Common myeloid progenitor, CD34-positive (primary cell): ENCODE measurements around the gene CD177.
"Not testable (repeated sequence)": the region's sequence is repeated elsewhere in the genome, so short reads cannot be mapped to it uniquely, and the experiment has no call there.

Experiments
- CTCF ChIA-PET: fragments of 350-600 bp; sonication (Branson Sonifier 250); formaldehyde crosslinking; loops from one replicate; lab custom pipeline; 2021; ENCODE audit warnings: antibody characterized with exemption; lab: Charles Lee
- POLR2A ChIA-PET: fragments of 350-600 bp; sonication (Branson Sonifier 250); formaldehyde crosslinking; loops from one replicate; lab custom pipeline; 2021; ENCODE audit warnings: antibody characterized with exemption; lab: Charles Lee
- DNase-seq, 3 donors: peaks; one replicate each; pipeline versions ENCODE4 v3.0.0 to v3.0.0-alpha.2; 2013
- H3K27ac ChIP-seq, 2 experiments: 1 replicate in 1 of 2; 2 replicates in 1 of 2; pipeline ENCODE4 v1.7.0; 2013; ENCODE audit warnings: inconsistent platforms in 2 of 2, low read length in 2 of 2, mild to moderate bottlenecking in 2 of 2, low read depth in 1 of 2, moderate library complexity in 1 of 2; ENCODE audit not compliant: severe bottlenecking in 2 of 2, insufficient read depth in 1 of 2, poor library complexity in 1 of 2
- H3K27me3 ChIP-seq, 5 experiments: replicated peaks in 2 of 5; 1 replicate in 3 of 5; 2 replicates in 2 of 5; pipeline versions ENCODE4 v1.6.1 to v1.7.0; 2013; ENCODE audit warnings: low read length in 4 of 5, mild to moderate bottlenecking in 2 of 5, moderate library complexity in 2 of 5, inconsistent platforms in 1 of 5; ENCODE audit not compliant: insufficient read depth in 5 of 5, control insufficient read depth in 4 of 5
- H3K36me3 ChIP-seq, 4 experiments: 1 replicate in 2 of 4; 2 replicates in 2 of 4; pipeline versions ENCODE4 v1.6.1 to v1.7.0; 2013; ENCODE audit warnings: low read length in 3 of 4, control low read depth in 1 of 4, mild to moderate bottlenecking in 1 of 4; ENCODE audit not compliant: control insufficient read depth in 4 of 4, insufficient read depth in 4 of 4
- H3K4me1 ChIP-seq, 4 experiments: 1 replicate in 3 of 4; 2 replicates in 1 of 4; pipeline versions ENCODE4 v1.6.1 to v1.7.1; 2013; ENCODE audit warnings: low read length in 3 of 4, mild to moderate bottlenecking in 3 of 4, control low read depth in 1 of 4, inconsistent platforms in 1 of 4, moderate library complexity in 1 of 4; ENCODE audit not compliant: control insufficient read depth in 4 of 4, insufficient read depth in 4 of 4; ENCODE audit errors: control extremely low read depth in 1 of 4
- H3K4me3 ChIP-seq, 7 experiments: 1 replicate in 4 of 7; 2 replicates in 3 of 7; pipeline versions ENCODE4 v1.5.1 to v1.7.0; 2013; ENCODE audit warnings: mild to moderate bottlenecking in 7 of 7, low read length in 6 of 7, moderate library complexity in 6 of 7, inconsistent platforms in 2 of 7, low read depth in 2 of 7, control low read depth in 1 of 7; ENCODE audit not compliant: insufficient read depth in 4 of 7, control insufficient read depth in 1 of 7; ENCODE audit errors: extremely low read depth in 1 of 7
- H3K9me3 ChIP-seq, 5 experiments: 1 replicate in 4 of 5; 2 replicates in 1 of 5; pipeline versions ENCODE4 v1.6.1 to v1.7.1; 2013; ENCODE audit warnings: low read length in 4 of 5, mild to moderate bottlenecking in 2 of 5, inconsistent platforms in 1 of 5, low read depth in 1 of 5, moderate library complexity in 1 of 5; ENCODE audit not compliant: control insufficient read depth in 4 of 5, insufficient read depth in 2 of 5; ENCODE audit errors: control extremely low read depth in 1 of 5
- WGBS: methylation state at CpG from one replicate; pipeline ENCODE4 v1.1.5; 2013; ENCODE audit not compliant: insufficient coverage; 5-methylcytosine and 5-hydroxymethylcytosine counted together

The CD177 gene

DNA sequence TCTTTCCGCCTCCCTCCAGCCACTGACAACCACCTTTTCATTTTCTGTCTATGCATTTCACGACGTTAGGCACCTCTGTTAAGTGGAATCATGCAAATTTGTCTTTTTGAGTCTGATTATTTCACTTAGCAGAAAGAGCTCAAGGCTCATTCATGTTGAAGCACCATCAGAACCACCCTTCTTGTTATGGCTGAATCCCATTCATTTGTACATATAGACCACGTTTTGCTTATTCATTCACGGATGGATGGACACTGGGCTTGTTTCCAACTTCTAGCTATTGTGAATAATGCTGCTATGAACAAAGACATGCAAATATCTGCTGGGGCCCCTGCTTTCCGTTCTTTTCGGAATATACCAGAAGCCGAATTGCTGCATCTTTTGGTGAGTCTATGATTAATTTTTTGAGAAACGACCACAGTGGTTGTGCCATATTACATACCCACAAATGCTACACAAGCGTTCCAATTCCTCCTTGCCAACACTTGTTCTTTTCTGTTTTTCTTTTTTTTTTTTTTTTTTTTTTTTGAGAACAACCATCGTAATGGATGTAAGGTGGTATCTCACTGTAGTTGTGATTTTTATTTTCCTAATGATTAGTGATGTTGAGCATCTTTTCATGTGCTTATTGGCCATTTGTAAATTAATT is 37.5 kb downstream of the CD177 start:
- 100% methylated on average over 1 of the region's 11 CpGs for WGBS
- H3K27ac ChIP-seq, POLR2A ChIA-PET, H3K9me3 ChIP-seq, CTCF ChIA-PET, H3K4me3 ChIP-seq, DNase-seq, H3K36me3 ChIP-seq, H3K27me3 ChIP-seq: not testable (repeated sequence)
- H3K4me1 ChIP-seq, result peaks cover 0 to 13% (median 2%) of the 10 kb centered on the region in 4 experiments

DNA sequence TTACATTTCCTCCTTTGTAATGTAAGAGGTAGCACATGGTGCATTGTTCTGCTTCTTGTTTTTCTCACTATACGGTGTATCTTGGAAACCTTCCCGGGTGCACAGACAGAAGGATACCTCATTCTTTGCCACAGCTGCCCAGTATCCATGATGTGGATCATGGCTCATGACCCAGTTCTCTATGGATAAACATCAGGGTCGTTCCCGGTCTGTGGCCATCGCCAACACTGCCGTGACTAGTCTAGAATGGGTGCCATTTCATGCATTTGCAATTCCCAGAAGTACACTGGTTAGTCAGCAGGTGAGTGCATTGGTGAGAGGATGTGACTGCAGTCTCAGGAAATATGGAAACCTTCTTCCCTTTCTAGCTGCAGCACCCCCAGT is 38.1 kb downstream of the CD177 start:
- WGBS, result no CpG with 5 or more reads among the region's 6 CpGs
- H3K4me3 ChIP-seq, CTCF ChIA-PET, DNase-seq, H3K9me3 ChIP-seq, POLR2A ChIA-PET, H3K27ac ChIP-seq, H3K27me3 ChIP-seq, H3K36me3 ChIP-seq: not testable (repeated sequence)
- peaks cover 0 to 13% (median under 1%) of the 10 kb centered on the region in 4 experiments for H3K4me1 ChIP-seq

DNA sequence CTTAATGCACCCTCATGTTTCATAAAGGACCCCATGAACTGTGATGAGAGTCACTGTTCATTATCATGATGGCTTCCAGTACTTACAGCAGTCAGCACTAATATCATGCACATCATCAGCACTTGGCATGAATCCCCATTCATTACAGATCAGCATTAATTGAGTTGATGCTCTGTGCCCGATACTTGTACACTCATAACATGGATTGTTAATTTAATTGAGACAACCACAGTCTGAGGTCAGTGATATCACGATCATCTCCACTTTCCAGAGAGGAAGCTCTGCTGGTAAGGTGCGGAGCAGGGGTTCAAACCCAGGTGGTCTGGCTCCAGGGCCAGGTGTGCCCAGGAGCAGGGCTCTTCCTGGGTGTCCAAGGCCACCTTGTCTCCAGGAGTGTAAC is 40.0 kb downstream of the CD177 start:
- H3K4me3 ChIP-seq, H3K9me3 ChIP-seq, POLR2A ChIA-PET, H3K36me3 ChIP-seq, H3K4me1 ChIP-seq, H3K27ac ChIP-seq, H3K27me3 ChIP-seq, DNase-seq, CTCF ChIA-PET: not testable (repeated sequence)
- WGBS, result no CpG with 5 or more reads among the region's 3 CpGs

DNA sequence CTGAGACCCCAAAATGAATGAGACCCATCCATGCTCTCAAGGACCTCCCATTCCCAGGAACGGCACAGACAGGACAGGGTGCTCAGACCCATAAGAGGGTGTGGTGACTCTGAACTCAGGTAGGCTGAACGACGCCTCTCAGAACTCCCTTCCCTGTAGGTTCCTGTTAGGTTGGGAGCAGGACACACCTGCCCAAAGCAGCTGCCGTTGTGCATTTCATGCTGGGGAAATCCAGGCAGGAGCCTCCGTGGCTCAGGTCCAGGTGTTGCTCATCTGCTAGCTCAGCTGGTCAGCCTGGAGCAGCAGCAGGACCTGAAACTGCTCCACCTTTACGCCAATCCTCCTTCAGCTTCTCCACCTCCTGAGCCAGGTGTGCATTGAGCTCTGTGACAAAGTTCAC is 42.1 kb downstream of the CD177 start:
- ChIA-PET POLR2A (no interaction called here), CTCF (no interaction called here)
- Histone ChIP-seq H3K27ac (no peak overlapping the region), H3K4me1 (no peaks in the 10 kb centered on the region), H3K36me3 (no peaks in the 10 kb centered on the region), H3K4me3 (no peak overlapping the region), H3K9me3 (no peaks in the 10 kb centered on the region), H3K27me3 (peaks cover 0 to 2% (median 0%) of the 10 kb centered on the region in 5 experiments)
- WGBS, result 95% methylated on average over 5 of the region's 6 CpGs
- DNase-seq, result no peak

DNA sequence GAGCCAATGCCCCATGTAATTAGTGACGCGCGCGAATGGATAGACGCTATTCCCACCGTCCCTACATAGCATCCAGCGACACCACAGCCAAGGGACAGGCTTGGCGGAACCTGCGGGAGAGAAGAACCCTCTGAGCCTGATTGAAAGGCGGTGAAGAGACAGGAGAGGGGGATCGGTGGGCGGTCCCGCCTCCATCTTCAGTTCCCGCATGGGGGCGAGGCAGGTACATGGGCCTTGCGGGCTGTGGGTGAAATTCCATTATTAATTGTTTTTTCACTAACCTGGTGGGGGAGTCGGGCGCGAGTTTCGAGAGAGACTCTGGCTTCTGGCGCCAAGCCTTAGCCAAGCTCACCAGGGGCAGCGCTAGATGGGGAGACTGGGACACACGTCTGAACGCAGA is 52.8 kb downstream of the CD177 start:
- WGBS, result 90% methylated on average over 24 of the region's 24 CpGs
- CTCF ChIA-PET, result interaction anchor here (1.1 kb wide), 1 partner anchor 16 kb away, joined by 3 read pairs; no protein-coding TSS in a partner anchor

DNA sequence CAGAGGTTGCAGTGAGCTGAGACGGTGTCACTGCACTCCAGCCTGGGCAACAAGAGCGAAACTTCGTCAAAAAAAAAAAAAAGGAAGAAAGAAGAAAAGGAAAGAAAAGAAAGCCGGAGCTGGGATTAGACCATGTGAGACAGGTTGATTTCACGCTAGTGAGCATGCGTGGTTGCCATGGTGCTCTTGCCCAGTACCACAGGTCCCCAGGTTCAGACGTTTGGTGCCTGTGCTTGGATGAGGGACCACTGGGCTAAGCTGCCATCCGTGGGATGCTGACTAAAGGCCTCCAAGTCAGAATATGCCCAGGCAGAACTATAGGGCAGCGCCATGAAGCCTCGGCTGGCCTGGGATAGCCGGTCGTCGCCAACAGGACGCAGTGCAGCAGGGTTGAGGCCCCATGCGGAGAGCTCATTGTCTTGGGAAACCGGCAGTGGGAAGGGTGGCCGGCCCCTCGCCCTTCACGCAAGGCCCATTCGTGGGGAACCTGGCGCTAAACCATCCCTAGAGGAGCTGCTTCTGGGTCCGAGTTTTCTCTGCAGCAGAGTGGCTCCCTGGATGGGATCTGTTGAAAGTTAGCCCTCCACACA is 54.0 kb downstream of the CD177 start:
- ChIA-PET POLR2A (no interaction called here), CTCF (interaction anchor here (1.1 kb wide), 1 partner anchor 15 kb away, joined by 3 read pairs; no protein-coding TSS in a partner anchor)
- 89% methylated on average over 20 of the region's 22 CpGs for WGBS

More for the DNA sequence above, 52.8 kb downstream of the CD177 start:
- Histone ChIP-seq H3K27ac (no peak overlapping the region), H3K36me3 (no peaks in the 10 kb centered on the region), H3K4me1 (no peaks in the 10 kb centered on the region), H3K4me3 (no peak overlapping the region), H3K27me3 (no peaks in the 10 kb centered on the region), H3K9me3 (peaks cover 0 to 5% (median 0%) of the 10 kb centered on the region in 5 experiments)
- POLR2A ChIA-PET, result no interaction called here
- no peak for DNase-seq

DNA sequence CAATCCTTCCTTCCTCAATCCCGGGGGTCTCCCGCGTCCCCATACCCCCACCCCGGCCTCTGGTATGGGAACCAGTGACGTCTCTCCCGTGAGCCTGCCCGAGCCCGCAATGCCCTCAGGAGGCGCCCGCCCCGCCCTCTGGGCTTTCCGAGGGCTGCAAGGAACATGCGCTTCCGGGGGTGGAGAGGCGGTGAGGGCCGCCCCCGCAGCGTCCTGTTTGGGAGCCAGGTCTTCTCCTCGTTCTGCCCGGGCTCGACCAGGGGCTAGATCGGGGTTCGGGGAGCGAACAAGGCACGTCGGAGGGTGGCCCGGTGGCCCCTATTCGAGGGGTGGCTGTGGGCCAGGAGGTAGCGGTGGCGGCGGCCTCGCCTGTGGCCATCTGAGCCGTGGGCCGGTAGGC is 54.6 kb downstream of the CD177 start:
- WGBS, result 90% methylated on average over 23 of the region's 34 CpGs
- no peak for DNase-seq
- ChIA-PET POLR2A (no interaction called here), CTCF (no interaction called here)
- H3K27ac ChIP-seq, result no peak overlapping the region
- H3K4me3 ChIP-seq, result no peak overlapping the region
- H3K27me3 ChIP-seq, result no peaks in the 10 kb centered on the region
- H3K36me3 ChIP-seq, result no peaks in the 10 kb centered on the region
- no peaks in the 10 kb centered on the region for H3K4me1 ChIP-seq
- H3K9me3 ChIP-seq, result peaks cover 0 to 5% (median 0%) of the 10 kb centered on the region in 5 experiments

More for the DNA sequence above, 54.0 kb downstream of the CD177 start:
- Histone ChIP-seq H3K9me3 (peaks cover 0 to 5% (median 0%) of the 10 kb centered on the region in 5 experiments), H3K27ac (no peak overlapping the region), H3K27me3 (no peaks in the 10 kb centered on the region), H3K36me3 (no peaks in the 10 kb centered on the region), H3K4me1 (no peaks in the 10 kb centered on the region), H3K4me3 (no peak overlapping the region)
- no peak for DNase-seq
